H1 (cell line): ENCODE data around the gene URAD. TPM values are rescaled to one million over a fixed set of nuclear protein-coding genes. Genes with fewer than 3 reads are reported as not detected.

Source experiments
- CTCF ChIA-PET: fragments of 300-600 bp; sonication (Branson Sonifier 250); formaldehyde crosslinking; loops from one replicate; lab custom pipeline; 2021; ENCODE audit not compliant: partially characterized antibody; lab: Charles Lee
- POLR2A ChIA-PET: fragments of 300-600 bp; sonication (Branson Sonifier 250); formaldehyde crosslinking; loops from one replicate; lab custom pipeline; 2021; ENCODE audit warnings: inconsistent platforms; ENCODE audit not compliant: partially characterized antibody; lab: Charles Lee
- DNase-seq, 2 experiments: peaks; one replicate each; pipeline versions ENCODE4 v3.0.0 to v3.0.0-alpha.2; 2010 to 2022; ENCODE audit warnings: low spot score in 2 of 2, low read depth in 1 of 2, mixed read lengths in 1 of 2
- FAIRE-seq: peaks from 2 replicates; lab custom pipeline; 2011; peaks lifted over from hg19 to GRCh38; lab: Jason Lieb, UNC
- H2AFZ ChIP-seq: 2 replicates; pipeline ENCODE4 v1.8.1; 2012; ENCODE audit warnings: low read length, inconsistent platforms
- H2AK5ac ChIP-seq: 2 replicates; pipeline ENCODE4 v1.6.1; 2013; ENCODE audit warnings: low read depth, low read length
- H2BK120ac ChIP-seq: replicated peaks from 2 replicates; pipeline ENCODE3; 2013; ENCODE audit warnings: low read depth, low read length, inconsistent platforms
- H2BK12ac ChIP-seq: 2 replicates; pipeline ENCODE4 v1.6.1; 2013; ENCODE audit warnings: low read depth, low read length
- H2BK15ac ChIP-seq: 2 replicates; pipeline ENCODE4 v1.6.1; 2013; ENCODE audit warnings: low read length
- H2BK20ac ChIP-seq: 2 replicates; pipeline ENCODE4 v1.6.1; 2013; ENCODE audit warnings: low read length
- H2BK5ac ChIP-seq: 2 replicates; pipeline ENCODE4 v1.6.1; 2013; ENCODE audit warnings: low read depth, low read length
- H3K14ac ChIP-seq: 2 replicates; pipeline ENCODE4 v1.6.1; 2013; ENCODE audit warnings: inconsistent platforms; ENCODE audit not compliant: insufficient read length
- H3K18ac ChIP-seq: 2 replicates; pipeline ENCODE4 v1.6.1; 2013; ENCODE audit warnings: low read length; ENCODE audit errors: extremely low read depth
- H3K23ac ChIP-seq: 2 replicates; pipeline ENCODE4 v1.6.1; 2013; ENCODE audit warnings: inconsistent platforms; ENCODE audit not compliant: insufficient read length
- H3K23me2 ChIP-seq: 2 replicates; pipeline ENCODE4 v1.6.1; 2013; ENCODE audit warnings: low read depth, low read length
- H3K27ac ChIP-seq: 2 replicates; pipeline ENCODE4 v1.6.1; 2011; ENCODE audit warnings: low read depth, low read length, inconsistent platforms
- H3K27me3 ChIP-seq, 4 experiments: replicated peaks in 1 of 4; 1 replicate in 1 of 4; 2 replicates in 3 of 4; pipeline versions ENCODE4 v1.6.1 to v1.8.1; 2011 to 2013; ENCODE audit warnings: low read length in 3 of 4, mild to moderate bottlenecking in 3 of 4, inconsistent platforms in 2 of 4, mixed read lengths in 2 of 4, moderate library complexity in 1 of 4; ENCODE audit not compliant: control insufficient read depth in 3 of 4, insufficient read depth in 3 of 4; ENCODE audit errors: extremely low read depth in 1 of 4
- H3K36me3 ChIP-seq, 4 experiments: 2 replicates each; pipeline versions ENCODE4 v1.6.1 to v1.8.1; 2011 to 2013; ENCODE audit warnings: mild to moderate bottlenecking in 4 of 4, low read length in 3 of 4, moderate library complexity in 2 of 4, control low read depth in 1 of 4, inconsistent platforms in 1 of 4; ENCODE audit not compliant: insufficient read depth in 4 of 4, control insufficient read depth in 2 of 4
- H3K4ac ChIP-seq: replicated peaks from 2 replicates; pipeline ENCODE3; 2013; ENCODE audit warnings: low read length, low read depth, mixed read lengths, inconsistent platforms; ENCODE audit not compliant: insufficient read length
- H3K4me1 ChIP-seq, 4 experiments: replicated peaks in 1 of 4; 1 replicate in 1 of 4; 2 replicates in 3 of 4; pipeline versions ENCODE4 v1.6.1 to v1.8.1; 2011 to 2013; ENCODE audit warnings: low read length in 3 of 4, inconsistent platforms in 2 of 4, mixed read lengths in 1 of 4; ENCODE audit not compliant: insufficient read depth in 4 of 4, control insufficient read depth in 3 of 4
- H3K4me2 ChIP-seq, 2 experiments: 2 replicates each; pipeline versions ENCODE4 v1.6.1 to v1.8.1; 2011 to 2013; ENCODE audit warnings: low read depth in 2 of 2, low read length in 2 of 2, control low read depth in 1 of 2, inconsistent platforms in 1 of 2, mild to moderate bottlenecking in 1 of 2; ENCODE audit not compliant: insufficient read depth in 1 of 2
- H3K4me3 ChIP-seq, 4 experiments: fragments of 200-600, 300-600 bp in 1 of 4; sonication (generic), shearing (Covaris generic), sonication (Bioruptor Twin) in 1 of 4; 2 replicates each; pipeline versions ENCODE4 v1.5.1 to v1.8.1; 2011 to 2016; ENCODE audit warnings: low read length in 4 of 4, low read depth in 3 of 4, control low read depth in 2 of 4, inconsistent platforms in 2 of 4, mild to moderate bottlenecking in 2 of 4, mixed read lengths in 1 of 4, moderate library complexity in 1 of 4; ENCODE audit not compliant: insufficient read depth in 2 of 4; ENCODE audit errors: extremely low read depth in 1 of 4
- H3K56ac ChIP-seq: replicated peaks from 2 replicates; pipeline ENCODE3; 2013; ENCODE audit warnings: low read depth, mild to moderate bottlenecking, mixed read lengths, low read length, inconsistent platforms; ENCODE audit not compliant: insufficient read length
- H3K79me1 ChIP-seq: 2 replicates; pipeline ENCODE4 v1.6.1; 2013; ENCODE audit warnings: low read depth, low read length, control low read depth
- H3K79me2 ChIP-seq, 2 experiments: 2 replicates each; pipeline versions ENCODE4 v1.6.1 to v1.8.1; 2012 to 2013; ENCODE audit warnings: low read length in 2 of 2, mild to moderate bottlenecking in 2 of 2, inconsistent platforms in 1 of 2; ENCODE audit not compliant: insufficient read depth in 2 of 2, control insufficient read depth in 1 of 2
- H3K9ac ChIP-seq, 4 experiments: replicated peaks in 1 of 4; 1 replicate in 1 of 4; 2 replicates in 3 of 4; pipeline versions ENCODE4 v1.6.1 to v1.8.1; 2011 to 2013; ENCODE audit warnings: low read depth in 3 of 4, low read length in 3 of 4, control low read depth in 2 of 4, mild to moderate bottlenecking in 2 of 4, moderate library complexity in 2 of 4, inconsistent platforms in 1 of 4; ENCODE audit errors: extremely low read depth in 1 of 4
- H3K9me3 ChIP-seq, 2 experiments: 2 replicates each; pipeline versions ENCODE4 v1.6.1 to v1.8.1; 2012 to 2013; ENCODE audit warnings: mild to moderate bottlenecking in 2 of 2, moderate library complexity in 2 of 2, control low read depth in 1 of 2, inconsistent platforms in 1 of 2, low read depth in 1 of 2, low read length in 1 of 2, mixed read lengths in 1 of 2; ENCODE audit not compliant: insufficient read depth in 2 of 2
- H4K20me1 ChIP-seq, 2 experiments: replicated peaks in 1 of 2; 2 replicates each; pipeline versions ENCODE3 to v1.8.1; 2011 to 2013; ENCODE audit warnings: inconsistent platforms in 2 of 2, low read length in 2 of 2, mild to moderate bottlenecking in 1 of 2; ENCODE audit not compliant: insufficient read depth in 2 of 2, control insufficient read depth in 1 of 2
- H4K5ac ChIP-seq: 2 replicates; pipeline ENCODE4 v1.6.1; 2013; ENCODE audit warnings: low read length, low read depth, mixed read lengths, inconsistent platforms; ENCODE audit not compliant: insufficient read length
- H4K8ac ChIP-seq: 2 replicates; pipeline ENCODE4 v1.8.0; 2013; ENCODE audit warnings: mild to moderate bottlenecking, moderate library complexity, low read length, inconsistent platforms; ENCODE audit not compliant: insufficient read depth; ENCODE audit errors: extremely low read depth
- H4K91ac ChIP-seq: replicated peaks from 2 replicates; pipeline ENCODE3; 2013; ENCODE audit warnings: low read length, mixed read lengths, inconsistent platforms; ENCODE audit not compliant: insufficient read length
- CEBPB ChIP-seq: IDR thresholded peaks from 2 replicates; pipeline ENCODE4 v1.6.1; 2012; ENCODE audit warnings: low read depth, low read length
- EZH2 ChIP-seq: fragments of 200-600 bp; sonication (generic); IDR thresholded peaks from 2 replicates; pipeline ENCODE4 v1.7.1; 2012; ENCODE audit warnings: low read depth, mild to moderate bottlenecking, moderate library complexity, low read length, inconsistent platforms; ENCODE audit not compliant: severe bottlenecking
- GABPA ChIP-seq: IDR thresholded peaks from 2 replicates; pipeline ENCODE4 v1.6.1; 2011; ENCODE audit warnings: mild to moderate bottlenecking, low read length, moderate library complexity, borderline replicate concordance; ENCODE audit not compliant: insufficient read depth
- HDAC2 ChIP-seq, 2 experiments: fragments of 300-600 bp in 1 of 2; sonication (generic) in 1 of 2; IDR thresholded peaks; 2 replicates each; pipeline ENCODE4 v1.6.1; 2011 to 2012; ENCODE audit warnings: low read depth in 2 of 2, low read length in 2 of 2, mild to moderate bottlenecking in 2 of 2, moderate library complexity in 2 of 2, borderline replicate concordance in 1 of 2, inconsistent platforms in 1 of 2
- KDM5A ChIP-seq: fragments of 200-600 bp; IDR thresholded peaks from 2 replicates; pipeline ENCODE4 v1.7.1; 2012; ENCODE audit warnings: mild to moderate bottlenecking, low read length, inconsistent platforms, mixed read lengths
- RNF2 ChIP-seq: fragments of 200-900, 300-1000 bp; sonication (generic); IDR thresholded peaks from 2 replicates; pipeline ENCODE4 v1.7.1; 2016; ENCODE audit warnings: borderline replicate concordance, low read depth, mild to moderate bottlenecking, antibody characterized with exemption, low read length; ENCODE audit not compliant: poor library complexity, severe bottlenecking; ENCODE audit errors: missing control alignments
- SRF ChIP-seq: IDR thresholded peaks from 2 replicates; pipeline ENCODE4 v1.6.1; 2011; ENCODE audit warnings: mild to moderate bottlenecking, low read depth, low read length, moderate library complexity
- SUZ12 ChIP-seq: fragments of 200-600 bp; sonication (generic); IDR thresholded peaks from 2 replicates; pipeline ENCODE4 v1.6.1; 2012; ENCODE audit warnings: mild to moderate bottlenecking, inconsistent platforms, low read length, moderate library complexity, mixed read lengths
- WGBS, 2 experiments: shearing (Covaris generic) in 1 of 2; methylation state at CpG; one replicate each; pipeline versions ENCODE4 v1.1.6 to v1.1.7; 2013 to 2015; ENCODE audit warnings: low lambda C conversion rate in 2 of 2, mixed read lengths in 2 of 2, inconsistent platforms in 1 of 2, low coverage in 1 of 2, missing lambda C conversion rate in 1 of 2; ENCODE audit not compliant: insufficient replicate concordance in 2 of 2, insufficient coverage in 1 of 2, insufficient read length in 1 of 2; ENCODE audit errors: extremely low coverage in 1 of 2, missing lambda C conversion rate in 1 of 2; 5-methylcytosine and 5-hydroxymethylcytosine counted together
- polyA plus RNA-seq, 7 experiments: library from polyadenylated mRNA; depleted of rRNA in 3 of 7; stranded (reverse) in 5 of 7; unstranded in 2 of 7; fragments of >200 nt in 5 of 7; fragments of 200-250 nt in 2 of 7; gene quantifications; 1 replicate in 5 of 7; 2 replicates in 1 of 7; 4 replicates in 1 of 7; pipeline versions ENCODE4 v1.2.1 to v1.2.3, GENCODE V29; 2011 to 2013; ENCODE audit warnings: missing spikeins in 2 of 7, mixed read lengths in 2 of 7
- total RNA-seq: library from RNA; stranded (reverse); fragmentation: NEBNext Ultra II Directional; extraction: Animal tissue kit (Norgen Biotek cat#: 25700); gene quantifications from 2 replicates; pipeline ENCODE4 v1.2.1, GENCODE V29; 2021

Gene URAD
- total and polyA plus RNA-seq, 2 of the 8 experiments (the other 6 are each of a cell fraction or from before 2014, with no cell fraction given) = not detected

DNA sequence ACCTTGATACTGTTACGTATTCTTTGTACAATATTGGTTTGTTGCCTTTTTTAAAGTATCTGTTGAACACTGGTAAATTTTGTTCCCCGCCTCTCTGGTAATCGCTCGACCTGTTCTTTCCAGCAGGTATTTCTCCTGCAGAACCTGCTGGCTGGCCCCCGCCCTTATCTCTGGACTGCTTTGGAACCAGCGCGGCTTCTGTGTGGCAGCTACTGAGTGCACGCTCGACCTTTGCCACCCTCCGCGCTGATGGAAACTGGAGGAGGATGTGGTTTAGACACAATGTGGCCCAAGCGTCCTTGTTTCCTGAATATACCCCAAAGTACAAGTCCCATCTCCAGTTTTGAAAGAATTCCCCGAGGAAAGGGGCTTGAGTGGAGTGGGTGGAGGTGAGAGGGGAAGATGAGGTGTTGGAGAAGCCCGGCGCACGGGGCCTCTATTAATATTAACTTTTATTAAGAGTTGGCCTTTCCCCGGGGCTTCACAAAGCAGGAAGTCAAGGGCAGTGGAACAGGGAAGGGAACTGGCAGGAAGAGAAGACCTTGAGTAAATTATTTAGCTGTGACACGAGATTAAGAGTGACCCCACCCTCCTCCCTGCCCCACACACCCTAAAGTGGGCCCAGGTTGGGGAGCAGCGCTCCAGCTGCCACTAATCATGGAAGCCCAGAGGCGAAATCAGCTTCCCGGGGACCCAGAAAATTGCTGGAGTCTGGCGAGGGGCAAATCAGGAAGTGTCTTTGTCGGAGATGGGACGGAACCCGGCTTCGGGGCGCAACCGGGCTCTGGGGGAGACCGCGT, 35.4 kb downstream of the URAD start:
- no peak overlapping the region for H3K23ac ChIP-seq
- H2BK120ac ChIP-seq = no peak overlapping the region
- no peaks in the 10 kb centered on the region; a peak in 1 of 8 replicates for H3K36me3 ChIP-seq
- no peaks in the 10 kb centered on the region for H3K79me1 ChIP-seq
- TF ChIP-seq KDM5A (no peak), SRF (no peak), CEBPB (no peak), HDAC2 (IDR thresholded peaks at IDR 0.05; ENCODE audit: borderline replicate concordance in 1 of 2, low read depth in 2 of 2, low read length in 2 of 2) (no peak), EZH2 (peak; percentile 72), RNF2 (peak; percentile 79), SUZ12 (peak; percentile 83; the same call in 1 of the 2 replicates), GABPA (no peak)
- H3K4ac ChIP-seq = no peak overlapping the region
- no peak overlapping the region for H4K91ac ChIP-seq
- FAIRE-seq (no peak), DNase-seq (no peak)
- H3K27me3 ChIP-seq = peaks cover 50 to 78% (median 66%) of the 10 kb centered on the region in 4 experiments
- no peak overlapping the region for H3K27ac ChIP-seq
- peaks cover 0 to 5% (median 3%) of the 10 kb centered on the region in 4 experiments; a peak in 4 of 7 replicates for H3K4me1 ChIP-seq
- no peak overlapping the region for H4K5ac ChIP-seq
- H3K4me2 ChIP-seq = peak overlapping the region; percentile 2 to 88
- no peak overlapping the region for H3K18ac ChIP-seq
- H3K23me2 ChIP-seq = peaks cover 1% of the 10 kb centered on the region; the same call in 1 of the 2 replicates
- H3K56ac ChIP-seq = no peak overlapping the region
- H2BK15ac ChIP-seq = no peak overlapping the region
- H2AFZ ChIP-seq = no peak overlapping the region
- no peaks in the 10 kb centered on the region; a peak in 1 of 4 replicates for H3K9me3 ChIP-seq
- no peak overlapping the region for H3K9ac ChIP-seq
- H3K79me2 ChIP-seq = no peaks in the 10 kb centered on the region
- peaks cover 6 to 10% of the 10 kb centered on the region in 2 experiments for H4K20me1 ChIP-seq
- no peak overlapping the region for H2BK5ac ChIP-seq
- H2AK5ac ChIP-seq = no peak overlapping the region
- H3K4me3 ChIP-seq = peak overlapping the region; percentile 3 to 61 (median 22); a peak in 5 of 8 replicates
- no peak overlapping the region for H2BK20ac ChIP-seq
- CTCF ChIA-PET = interaction anchor here (0.5 to 8.6 kb wide), 43 partner anchors 8 to 952 kb away, joined by 3 to 150 read pairs (median 6); partner anchors contain the start of genes CDX2, PDX1 and URAD
- no peak overlapping the region for H3K14ac ChIP-seq
- no peak overlapping the region for H2BK12ac ChIP-seq
- POLR2A ChIA-PET = interaction anchor here (0.8 to 1.5 kb wide), 3 partner anchors 18 to 332 kb away, joined by 3 to 4 read pairs (median 3); partner anchors contain the start of gene PDX1
- no peak overlapping the region for H4K8ac ChIP-seq
- WGBS, 2 experiments = 21% methylated on average over 29 of the region's 30 CpGs; no CpG with 5 or more reads in 1 of the 2 experiments
